Measurements from ENCODE around the gene RHBDD3.
A peak's percentile ranks its signal among the peaks of the same experiment; 100 is the strongest.

The RHBDD3 gene

DNA sequence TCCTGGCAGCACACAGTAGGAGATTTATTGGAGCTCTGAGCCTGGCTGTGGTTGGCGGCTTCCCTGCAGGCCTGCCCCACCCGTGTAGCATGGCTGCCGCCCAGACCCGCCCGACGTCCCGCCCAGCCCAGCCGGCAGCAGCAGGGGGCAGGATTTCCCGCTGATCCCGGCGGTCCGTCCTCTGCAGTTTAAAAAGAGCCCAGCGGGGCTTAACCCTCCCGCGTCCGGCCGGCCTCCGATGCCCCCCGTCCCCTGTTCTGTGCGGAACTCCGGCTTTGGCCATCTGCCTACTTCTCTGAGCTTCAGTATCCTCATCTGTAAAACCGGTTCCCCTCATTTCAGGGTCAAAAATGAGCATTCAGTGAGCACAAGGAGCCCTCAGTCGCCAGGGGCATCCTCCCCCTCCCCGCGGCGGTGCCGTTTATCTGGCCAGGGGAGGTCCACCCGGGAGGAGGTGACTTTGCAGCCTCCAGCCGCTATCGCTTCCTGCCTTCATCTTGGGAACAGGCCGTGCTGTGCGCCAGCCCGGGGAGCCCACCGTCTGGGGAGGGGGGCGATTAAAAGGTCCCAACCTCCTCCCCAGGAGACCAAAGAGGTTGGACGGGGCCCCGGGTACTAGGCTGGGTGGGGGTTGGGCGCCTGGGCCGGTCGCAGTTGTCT lies 38.5 kb upstream of the RHBDD3 start, which contains the start of gene GAS2L1:
TSS of gene GAS2L1 (plus strand) at position 476 of the 660 bp plus-strand sequence. CDS start 1,456 bp downstream, outside the sequence.
- DNase-seq (ENCODE audit: low read depth), result peak; percentile 31

DNA sequence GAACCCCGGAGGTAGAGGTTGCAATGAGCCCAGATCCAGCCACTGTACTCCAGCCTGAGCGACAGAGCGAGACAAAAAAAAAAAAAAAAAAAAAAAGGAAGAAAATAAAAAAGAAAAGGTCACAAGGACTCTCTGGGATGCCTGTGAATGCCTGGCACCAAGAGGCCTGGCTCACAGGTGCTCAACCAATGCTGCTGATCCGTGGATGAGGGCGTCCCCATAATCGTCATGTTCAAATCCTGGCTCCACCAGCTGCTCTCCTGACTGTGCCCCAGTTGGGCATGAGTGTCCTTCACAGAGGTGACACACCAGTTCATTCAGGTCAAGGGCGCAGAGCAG lies 38.0 kb upstream of the RHBDD3 start:
- DNase-seq (ENCODE audit: low read depth), result no peak

DNA sequence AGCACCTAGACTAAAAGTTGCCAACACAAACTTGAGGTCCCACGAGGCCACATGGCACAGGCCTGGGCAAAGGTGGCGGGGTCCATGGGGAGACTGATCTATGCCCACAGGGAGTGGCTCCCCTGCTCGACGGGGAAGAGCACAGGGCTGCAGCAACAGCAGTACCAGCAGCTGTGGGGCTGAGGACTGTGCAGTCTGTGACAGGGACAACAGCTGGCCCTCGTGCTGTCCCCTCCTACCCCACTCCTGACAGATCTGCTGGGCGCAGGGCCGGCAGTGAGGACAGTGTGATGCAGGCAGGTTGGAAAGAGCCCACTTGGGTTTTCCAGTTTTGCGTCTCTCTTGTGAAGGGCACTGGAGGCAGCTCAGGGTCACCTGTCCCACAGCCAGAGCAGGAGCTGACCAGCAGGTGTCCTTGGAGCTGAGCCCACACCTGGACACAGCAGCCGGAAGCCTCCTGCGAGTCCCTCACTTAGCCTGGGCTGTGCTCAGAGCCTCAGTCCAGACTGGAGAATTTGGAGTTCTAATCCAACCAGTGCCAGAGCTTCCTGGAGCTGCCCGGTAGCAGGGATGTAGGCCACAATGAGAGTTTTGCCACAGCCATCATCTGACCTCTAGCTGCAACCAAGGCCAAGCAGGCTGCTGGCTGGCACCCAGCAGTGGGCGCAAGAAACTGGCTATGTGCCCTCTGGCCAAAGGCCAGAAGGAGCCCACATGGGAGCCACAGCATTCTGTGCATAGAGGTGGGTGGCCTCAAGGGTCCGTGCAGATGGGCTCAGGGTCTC lies 35.1 kb upstream of the RHBDD3 start:
- DNase-seq (ENCODE audit: low read depth), result no peak

DNA sequence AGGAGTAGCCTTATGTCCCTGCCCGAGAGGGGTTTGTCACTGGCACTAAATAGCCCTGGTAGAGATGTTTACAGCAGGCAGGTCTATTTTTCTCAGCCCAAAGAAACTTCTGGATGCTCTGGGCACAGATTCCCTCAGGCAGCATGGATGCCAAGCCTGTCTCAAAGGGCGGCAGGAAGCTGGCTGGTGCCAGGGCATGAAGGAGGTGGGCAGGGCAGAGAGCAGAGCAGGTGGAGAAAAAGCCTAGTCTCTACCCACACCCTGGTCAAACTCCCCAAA lies 34.6 kb upstream of the RHBDD3 start:
- DNase-seq (ENCODE audit: low read depth), result no peak

DNA sequence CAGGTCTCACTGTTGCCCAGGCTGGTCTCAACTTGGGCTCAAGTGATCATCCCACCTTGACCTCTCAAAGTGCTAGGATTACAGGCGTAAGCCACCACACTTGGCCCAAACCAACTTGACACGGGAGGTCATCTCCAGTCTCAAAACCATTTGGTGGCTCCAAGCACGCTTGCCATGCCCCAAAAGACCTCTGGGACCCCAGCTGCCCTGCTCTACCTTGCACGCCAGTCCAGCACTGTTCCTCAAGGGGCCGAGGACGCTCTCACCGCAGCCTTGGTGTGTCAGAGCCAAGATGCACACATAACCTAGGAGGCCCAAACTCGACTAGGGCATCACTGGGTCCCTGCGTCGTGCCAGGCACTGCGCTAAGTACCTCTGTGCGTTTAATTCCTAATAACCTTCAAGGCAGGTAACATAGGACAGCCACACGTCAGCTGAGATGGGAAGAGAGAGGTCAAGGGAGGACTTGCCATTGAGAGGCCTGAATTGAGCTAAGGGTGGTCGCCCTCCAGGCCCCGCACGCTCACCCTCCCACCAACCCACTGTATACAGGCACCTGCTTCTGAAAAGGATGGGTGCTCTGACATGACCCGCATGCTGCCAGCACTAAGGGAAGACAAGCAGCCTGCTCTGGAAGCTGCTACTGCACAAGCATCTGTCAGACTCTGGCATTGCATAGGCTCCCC lies 34.1 kb upstream of the RHBDD3 start:
- DNase-seq (ENCODE audit: low read depth), result no peak

DNA sequence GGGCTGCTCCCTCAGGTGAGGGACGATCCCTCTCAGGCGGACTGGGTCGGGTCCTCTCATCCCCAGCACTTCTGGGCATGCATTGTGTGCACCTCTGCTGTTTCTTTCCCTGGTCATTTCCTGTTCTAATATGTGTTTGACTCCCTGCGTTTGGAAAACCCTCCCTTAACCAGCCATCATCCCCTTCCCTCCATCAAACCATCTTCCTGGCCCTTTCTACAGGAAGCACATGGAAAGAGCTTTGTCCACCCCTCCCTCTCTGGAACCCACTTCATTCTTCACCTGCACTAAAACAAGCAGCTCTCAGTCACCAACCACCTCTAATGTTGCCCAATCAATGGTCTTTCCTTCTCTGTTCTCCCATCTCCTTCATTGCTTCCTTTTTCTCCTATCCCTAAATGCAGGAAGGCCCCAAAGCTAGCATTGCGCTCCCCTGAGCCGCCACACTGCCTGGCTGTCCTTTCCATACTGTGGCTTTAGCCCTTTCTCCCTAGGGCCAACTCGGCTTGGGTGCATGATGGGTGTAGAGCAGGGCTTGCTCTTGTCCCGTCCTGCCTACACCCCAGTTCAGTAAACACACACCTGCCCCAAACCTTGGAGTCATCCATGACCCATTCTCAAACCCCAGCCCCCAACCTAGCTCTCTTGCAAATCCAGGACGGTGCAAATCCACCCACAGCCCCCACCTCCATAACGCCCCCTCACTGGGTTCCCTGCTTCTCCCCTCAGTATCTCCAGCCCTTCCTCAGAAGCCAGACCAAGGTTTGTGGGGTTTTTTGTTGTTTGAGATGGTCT lies 33.2 kb upstream of the RHBDD3 start:
- DNase-seq (ENCODE audit: low read depth), result no peak

DNA sequence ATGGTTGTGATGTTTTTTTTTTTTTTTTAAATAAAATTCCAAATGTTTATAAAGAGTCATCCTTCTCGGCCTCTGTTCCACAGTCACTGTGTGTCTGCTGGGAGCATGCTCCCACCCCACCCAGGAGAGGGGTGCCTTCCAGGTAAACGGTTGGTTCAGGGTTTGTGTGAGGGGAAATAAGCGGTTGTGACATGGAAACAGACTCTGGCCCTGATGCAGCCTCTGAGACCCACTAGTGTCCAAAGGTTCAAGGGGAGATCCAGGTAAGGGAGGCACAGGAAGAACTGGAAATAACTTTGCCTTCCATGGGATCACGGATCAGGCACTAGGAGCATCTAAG lies 32.7 kb upstream of the RHBDD3 start:
- DNase-seq (ENCODE audit: low read depth), result no peak

DNA sequence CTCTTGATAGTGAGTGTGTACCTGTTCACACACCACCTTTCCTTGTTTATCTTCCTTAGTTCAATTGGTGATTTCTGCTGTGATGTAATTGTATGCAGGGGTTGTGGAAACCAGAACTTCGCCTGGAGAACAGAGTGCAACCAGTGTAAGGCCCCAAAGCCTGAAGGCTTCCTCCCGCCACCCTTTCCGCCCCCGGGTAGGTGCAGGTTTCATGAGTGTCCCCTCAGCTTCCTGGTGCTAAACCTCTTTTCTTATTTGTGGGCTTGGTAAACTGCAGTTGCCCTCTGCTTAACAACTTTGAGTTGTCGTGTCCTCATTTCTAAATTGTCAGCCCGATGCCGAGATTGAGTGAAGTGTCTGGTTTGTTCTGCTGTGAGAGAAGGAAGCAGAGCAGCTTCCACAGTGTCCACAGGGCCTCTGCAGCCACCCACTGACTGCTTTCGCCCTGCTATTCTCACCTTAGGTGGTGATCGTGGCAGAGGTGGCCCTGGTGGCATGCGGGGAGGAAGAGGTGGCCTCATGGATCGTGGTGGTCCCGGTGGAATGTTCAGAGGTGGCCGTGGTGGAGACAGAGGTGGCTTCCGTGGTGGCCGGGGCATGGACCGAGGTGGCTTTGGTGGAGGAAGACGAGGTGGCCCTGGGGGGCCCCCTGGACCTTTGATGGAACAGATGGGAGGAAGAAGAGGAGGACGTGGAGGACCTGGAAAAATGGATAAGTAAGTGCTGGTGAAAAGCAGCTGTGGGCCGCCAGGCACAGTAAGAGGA lies 31.5 kb upstream of the RHBDD3 start:
- DNase-seq (ENCODE audit: low read depth), result no peak

DNA sequence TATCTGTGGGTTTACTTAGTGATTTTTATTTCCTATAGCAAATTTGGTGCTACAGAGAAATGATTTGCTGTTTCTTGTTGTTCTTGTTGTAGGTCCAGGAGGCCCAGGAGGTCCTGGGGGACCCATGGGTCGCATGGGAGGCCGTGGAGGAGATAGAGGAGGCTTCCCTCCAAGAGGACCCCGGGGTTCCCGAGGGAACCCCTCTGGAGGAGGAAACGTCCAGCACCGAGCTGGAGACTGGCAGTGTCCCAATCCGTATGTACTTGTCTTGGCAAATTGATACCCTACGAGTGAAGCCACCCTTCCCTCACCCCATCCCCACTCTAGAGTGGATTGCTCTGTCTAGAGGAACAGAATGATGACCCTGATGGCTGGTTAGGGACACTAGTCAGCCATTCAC lies 30.9 kb upstream of the RHBDD3 start:
- no peak for DNase-seq (ENCODE audit: low read depth)

DNA sequence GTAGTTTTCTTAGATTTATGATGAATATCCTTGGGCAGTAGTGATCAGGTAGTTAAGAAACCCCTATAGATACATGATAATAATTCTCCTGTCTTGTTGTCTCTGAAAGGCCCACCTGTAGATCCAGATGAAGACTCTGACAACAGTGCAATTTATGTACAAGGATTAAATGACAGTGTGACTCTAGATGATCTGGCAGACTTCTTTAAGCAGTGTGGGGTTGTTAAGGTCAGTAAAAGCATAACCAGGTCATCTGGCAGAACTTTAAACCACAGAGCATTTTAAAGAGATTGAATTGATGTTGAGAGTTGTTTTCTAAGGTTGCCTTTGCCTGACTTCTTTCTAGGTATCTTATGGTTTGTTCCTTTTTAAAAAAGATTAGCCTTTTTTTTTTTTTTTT lies 24.6 kb upstream of the RHBDD3 start:
- DNase-seq (ENCODE audit: low read depth), result no peak

DNA sequence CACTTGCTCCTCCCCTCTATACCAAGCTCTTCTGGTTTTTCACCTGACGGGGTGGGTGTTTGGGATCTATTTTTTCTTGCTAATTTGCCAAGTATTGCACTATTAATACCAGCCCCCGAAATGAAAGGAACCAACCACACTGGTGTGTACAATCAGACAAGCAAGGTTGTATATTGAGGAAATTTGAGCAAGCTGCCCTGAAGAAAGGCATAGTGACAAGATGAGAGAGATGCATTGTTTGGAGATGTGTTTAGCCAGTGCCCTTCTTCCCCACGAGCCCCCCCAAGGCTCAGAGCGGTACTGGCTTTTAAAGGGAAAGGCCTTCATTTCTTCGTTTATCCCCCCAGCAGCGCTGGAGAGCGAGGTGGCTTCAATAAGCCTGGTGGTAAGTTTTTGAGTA lies 23.4 kb upstream of the RHBDD3 start:
- DNase-seq (ENCODE audit: low read depth), result no peak

DNA sequence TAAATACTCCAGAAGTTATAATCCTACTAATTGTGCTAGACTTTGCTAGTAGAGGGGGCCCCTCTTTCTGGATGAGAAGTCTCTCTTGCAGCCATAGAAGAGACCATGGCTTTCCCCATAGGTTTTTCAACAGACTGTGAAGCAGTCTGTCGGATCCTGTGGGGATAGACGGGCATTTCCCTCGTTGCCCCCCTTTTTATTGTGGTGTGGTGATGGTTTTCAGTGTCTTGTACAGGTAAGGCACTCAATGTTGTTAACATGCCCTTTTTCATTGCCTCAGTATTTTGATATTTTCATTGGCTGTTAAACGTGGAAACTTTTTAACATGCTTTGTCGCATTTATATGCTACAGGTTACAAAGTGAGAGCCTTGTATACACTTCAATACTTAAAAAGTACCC lies 22.3 kb upstream of the RHBDD3 start:
- no peak for DNase-seq (ENCODE audit: low read depth)

DNA sequence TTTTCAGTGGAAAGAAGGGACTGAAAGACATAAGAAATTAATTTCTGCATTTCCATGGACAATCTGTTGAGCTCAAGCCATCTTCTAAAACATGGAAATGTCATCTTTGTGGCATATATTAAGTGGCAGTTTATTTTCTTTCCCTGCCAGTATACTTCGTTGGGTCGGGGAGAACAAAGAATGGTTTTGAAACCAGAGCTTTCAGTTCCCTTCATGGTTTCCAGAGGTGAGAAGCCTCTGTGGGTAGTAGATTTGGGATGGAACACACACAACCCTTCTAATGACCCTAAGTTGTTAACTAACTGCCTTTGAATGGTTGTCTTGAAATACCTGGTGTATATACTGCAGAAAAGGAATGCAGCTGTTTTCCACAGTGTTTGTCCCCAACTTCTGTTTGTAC lies 21.1 kb upstream of the RHBDD3 start:
- no peak for DNase-seq (ENCODE audit: low read depth)

DNA sequence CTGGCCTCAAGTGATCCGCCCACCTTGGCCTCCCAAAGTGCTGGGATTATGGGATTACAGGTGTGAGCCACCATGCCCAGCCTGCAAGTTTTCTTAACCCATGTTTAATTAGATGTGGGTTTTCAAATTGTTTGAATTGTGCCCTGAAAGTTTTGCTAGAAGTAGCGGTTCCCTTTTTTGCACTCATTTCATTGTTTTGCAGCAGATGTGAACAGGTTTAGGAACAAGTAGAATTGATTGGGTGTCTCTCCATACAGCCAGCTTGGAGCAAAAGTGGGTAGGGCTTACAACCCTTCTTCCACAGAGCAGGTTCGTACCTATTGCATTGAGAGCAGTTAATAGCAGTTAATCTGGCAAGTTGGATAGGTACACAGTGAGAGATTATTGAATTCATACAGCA lies 16.4 kb upstream of the RHBDD3 start:
- DNase-seq (ENCODE audit: low read depth), result no peak

DNA sequence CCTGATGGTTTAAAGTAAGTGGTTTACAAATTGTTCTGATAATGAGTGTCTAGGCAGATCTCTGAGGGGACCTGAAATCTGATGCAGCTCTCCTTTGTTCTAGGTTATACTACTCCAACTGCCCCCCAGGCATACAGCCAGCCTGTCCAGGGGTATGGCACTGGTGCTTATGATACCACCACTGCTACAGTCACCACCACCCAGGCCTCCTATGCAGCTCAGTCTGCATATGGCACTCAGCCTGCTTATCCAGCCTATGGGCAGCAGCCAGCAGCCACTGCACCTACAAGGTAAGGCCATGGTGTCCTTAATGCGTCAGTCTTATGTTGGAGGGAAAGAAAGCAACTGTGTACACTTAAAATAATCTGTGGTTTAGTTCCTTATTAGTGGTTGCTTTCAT lies 10.1 kb upstream of the RHBDD3 start:
- DNase-seq (ENCODE audit: low read depth), result no peak

DNA sequence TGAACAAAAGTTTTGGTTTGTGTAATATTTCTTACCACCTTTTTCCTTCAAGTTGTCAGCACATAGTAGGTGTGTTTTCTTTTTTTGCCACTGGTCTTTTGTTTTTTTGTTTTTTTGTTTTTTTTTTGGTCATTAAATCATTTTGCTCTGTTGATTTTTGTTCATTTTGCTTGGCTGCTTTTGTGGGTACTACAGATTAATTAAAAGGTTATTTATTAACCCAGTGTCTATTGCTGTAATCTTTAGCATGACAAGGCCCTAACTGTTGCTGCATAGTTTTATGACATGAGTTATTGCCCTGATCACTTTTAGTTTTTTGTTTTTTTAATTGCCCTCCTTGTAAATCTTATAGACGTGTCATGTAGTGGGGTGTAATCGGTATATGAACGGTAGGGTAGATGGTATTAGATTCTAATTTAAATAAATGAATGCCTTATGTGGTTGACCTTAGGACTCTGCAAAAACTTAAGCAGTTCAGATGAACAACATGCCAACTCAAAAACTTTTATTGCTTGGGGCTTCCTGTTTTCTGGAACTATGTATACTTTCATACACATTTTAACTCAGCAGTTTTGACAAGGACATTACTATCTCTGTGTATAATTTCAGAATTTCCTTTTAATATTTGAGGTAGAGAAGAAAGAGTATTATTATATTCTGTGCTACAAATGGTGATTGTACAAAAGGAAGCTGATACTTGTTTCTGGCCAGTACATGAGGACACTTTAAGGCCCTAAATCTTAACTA lies 8.2 kb upstream of the RHBDD3 start:
- no peak for DNase-seq (ENCODE audit: low read depth)

DNA sequence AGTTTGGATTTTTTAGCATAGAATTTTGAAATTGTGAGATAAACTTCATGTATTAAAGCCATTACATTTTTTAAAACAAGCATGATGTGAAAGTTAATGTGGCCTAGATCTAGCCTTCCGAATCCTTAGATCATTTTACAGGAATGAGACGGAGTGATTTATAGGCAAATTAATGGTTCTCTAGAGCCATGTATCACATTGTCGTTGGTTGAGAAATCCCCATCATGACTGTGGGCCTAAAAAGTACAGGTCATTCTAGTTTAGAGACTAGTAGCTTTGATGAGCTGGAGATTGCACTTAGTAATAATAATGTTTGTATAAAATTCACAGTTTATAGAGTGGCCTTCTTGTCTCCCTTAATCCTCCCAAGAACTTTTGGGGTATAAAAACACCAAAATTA lies 7.4 kb upstream of the RHBDD3 start:
- DNase-seq (ENCODE audit: low read depth), result no peak

DNA sequence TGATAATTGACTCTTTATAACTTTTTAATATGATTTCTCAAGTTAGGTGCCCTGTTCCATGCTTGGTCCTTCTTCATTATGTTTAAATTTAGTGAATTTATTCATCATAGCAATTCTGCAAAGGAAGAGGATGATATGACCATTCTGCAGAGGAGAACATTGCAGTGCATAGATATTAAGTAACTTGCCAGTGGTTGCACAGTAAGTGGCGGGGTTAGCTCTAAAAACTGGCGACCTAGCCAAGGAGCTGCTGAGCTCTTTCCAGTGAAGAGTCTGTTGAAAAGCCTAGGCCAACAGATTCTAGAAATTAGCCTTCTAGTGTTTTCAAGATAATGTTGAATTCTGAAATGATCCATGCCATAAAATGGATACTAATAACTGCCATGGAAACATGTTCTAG lies 4.8 kb upstream of the RHBDD3 start:
- DNase-seq (ENCODE audit: low read depth), result no peak

DNA sequence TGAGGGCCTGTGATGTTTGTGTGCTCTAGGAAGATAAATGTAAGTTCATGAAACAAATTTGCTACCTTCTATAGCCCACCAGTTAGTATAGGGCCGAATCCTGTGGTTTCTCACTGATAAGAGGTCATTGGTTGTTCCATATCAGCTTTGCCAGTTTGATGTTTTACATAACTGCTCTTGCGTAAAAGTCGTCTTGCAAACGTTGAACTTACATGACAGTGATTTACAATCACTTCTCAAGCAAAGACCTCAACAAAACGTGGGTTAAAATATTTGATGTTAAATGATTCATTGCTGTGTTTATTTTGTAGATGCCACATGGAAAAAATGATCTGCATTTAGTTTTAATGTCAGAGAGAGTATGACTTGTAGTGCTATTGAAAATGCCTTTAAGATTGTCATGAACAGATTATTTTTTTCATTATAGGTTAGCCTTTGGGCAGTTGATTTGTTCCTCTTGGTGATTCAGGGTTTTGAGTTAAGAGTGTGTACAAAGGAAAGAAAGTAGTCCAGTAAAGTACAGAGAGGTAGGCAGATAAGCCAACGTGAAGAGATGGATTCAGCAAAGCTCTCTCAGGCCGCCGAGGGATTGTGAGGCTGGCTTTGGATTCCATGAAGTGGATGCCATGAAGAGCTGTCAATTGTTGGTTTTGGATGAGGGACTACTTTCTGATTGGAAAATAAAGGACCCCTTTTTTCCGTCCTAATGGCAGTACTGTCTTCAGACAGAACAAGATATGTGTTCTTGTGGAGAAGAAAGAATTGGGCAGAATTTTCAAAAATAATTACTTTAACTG lies 2.9 kb upstream of the RHBDD3 start:
- DNase-seq (ENCODE audit: low read depth), result no peak

DNA sequence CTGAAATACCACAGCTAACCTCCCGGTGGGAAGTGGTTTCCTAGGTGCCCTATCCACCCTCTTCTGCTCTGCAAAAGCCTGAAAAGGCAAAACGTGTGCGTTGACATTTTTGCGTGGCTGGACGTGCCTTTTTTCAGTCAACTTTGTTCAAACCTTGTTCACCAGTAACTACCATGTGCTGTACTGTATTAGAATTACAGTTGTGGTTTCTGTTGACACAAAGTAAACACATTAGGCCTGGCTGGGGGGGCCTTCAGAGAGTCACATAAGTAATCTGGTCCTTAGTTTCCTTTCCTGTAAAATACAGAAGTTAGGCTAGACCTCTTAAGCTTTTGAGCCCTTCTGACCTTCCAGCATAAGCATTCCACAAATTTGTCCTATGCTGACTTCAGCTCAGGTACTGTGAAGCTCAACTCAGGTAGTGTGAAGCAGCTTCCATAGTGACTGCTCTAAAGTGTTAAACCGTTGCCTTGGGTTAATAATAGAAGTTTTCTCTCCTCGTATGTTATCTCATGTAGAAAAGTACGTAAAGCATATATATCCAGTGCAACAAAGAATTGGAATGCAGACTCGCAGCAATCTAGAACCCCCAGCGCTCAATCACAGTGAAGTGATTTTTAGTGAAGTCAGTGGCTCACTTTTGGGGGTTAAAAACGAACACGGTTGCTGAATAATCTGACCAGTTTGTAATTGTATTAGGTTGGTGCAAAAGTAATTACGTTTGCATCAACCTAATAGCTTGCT lies 2.1 kb upstream of the RHBDD3 start:
- no peak for DNase-seq (ENCODE audit: low read depth)

Data from GM04503 (cell line).